ENCODE measurements around the gene TBC1D9B.

The TBC1D9B gene

DNA sequence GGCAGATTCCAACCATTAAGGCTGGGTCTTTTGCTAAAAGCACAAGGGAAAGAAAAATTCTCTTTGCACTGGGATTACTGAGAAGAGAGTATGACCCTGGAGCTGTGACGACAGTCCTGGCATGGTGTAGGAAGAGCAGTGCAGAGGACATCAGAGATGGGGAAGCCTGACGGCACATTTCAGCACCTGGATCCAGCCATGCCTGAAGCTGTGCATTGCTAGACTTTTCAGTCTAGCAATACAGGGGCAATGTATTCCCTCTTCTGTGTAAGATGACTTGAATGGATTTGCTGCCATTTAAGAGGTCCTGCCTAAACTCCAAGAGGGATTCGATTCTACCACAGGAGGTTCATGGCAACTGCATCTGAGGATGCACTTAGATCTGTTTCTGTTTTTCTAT lies 36.7 kb downstream of the TBC1D9B start:
- H3K4me3 ChIP-seq (replicated peaks; ENCODE audit: low read depth, low read length), result no peak overlapping the region
- TF ChIP-seq, protein P1, sequence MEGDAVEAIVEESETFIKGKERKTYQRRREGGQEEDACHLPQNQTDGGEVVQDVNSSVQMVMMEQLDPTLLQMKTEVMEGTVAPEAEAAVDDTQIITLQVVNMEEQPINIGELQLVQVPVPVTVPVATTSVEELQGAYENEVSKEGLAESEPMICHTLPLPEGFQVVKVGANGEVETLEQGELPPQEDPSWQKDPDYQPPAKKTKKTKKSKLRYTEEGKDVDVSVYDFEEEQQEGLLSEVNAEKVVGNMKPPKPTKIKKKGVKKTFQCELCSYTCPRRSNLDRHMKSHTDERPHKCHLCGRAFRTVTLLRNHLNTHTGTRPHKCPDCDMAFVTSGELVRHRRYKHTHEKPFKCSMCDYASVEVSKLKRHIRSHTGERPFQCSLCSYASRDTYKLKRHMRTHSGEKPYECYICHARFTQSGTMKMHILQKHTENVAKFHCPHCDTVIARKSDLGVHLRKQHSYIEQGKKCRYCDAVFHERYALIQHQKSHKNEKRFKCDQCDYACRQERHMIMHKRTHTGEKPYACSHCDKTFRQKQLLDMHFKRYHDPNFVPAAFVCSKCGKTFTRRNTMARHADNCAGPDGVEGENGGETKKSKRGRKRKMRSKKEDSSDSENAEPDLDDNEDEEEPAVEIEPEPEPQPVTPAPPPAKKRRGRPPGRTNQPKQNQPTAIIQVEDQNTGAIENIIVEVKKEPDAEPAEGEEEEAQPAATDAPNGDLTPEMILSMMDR (IDR thresholded peaks at IDR 0.05; ENCODE audit: low read length, missing control alignments), result no peak
- DNase-seq (ENCODE audit: low read depth), result no peak

DNA sequence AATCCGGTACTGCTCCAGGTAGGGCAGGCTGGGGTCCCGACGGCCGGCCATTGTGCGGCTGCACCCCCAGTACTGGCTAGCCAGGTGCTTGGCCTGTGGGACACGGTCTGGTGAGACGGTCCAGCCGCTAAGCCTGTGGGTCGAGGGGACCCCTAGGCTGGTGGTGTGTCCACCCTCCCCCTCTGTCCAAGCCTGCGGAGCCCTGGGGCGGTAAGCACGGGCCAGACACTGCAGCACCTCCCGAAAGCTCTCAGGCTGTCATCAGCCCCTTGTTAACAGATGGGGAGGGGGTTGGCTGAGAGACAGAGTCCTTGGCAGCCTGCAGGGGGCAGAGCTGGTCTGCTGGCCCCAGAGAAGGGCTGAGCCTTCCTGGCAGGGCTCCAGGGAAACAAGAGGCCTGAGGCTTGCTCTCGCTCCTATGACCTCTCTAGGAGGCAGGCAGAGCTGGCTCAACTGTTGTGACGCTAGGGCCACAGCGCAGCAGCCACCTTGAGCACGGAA lies 37.2 kb downstream of the TBC1D9B start:
- peak; percentile 75 for DNase-seq (ENCODE audit: low read depth)
- no peak overlapping the region for H3K4me3 ChIP-seq (replicated peaks; ENCODE audit: low read depth, low read length)
- TF ChIP-seq, protein P1 (IDR thresholded peaks at IDR 0.05; ENCODE audit: low read length, missing control alignments), result peak; percentile 57

DNA sequence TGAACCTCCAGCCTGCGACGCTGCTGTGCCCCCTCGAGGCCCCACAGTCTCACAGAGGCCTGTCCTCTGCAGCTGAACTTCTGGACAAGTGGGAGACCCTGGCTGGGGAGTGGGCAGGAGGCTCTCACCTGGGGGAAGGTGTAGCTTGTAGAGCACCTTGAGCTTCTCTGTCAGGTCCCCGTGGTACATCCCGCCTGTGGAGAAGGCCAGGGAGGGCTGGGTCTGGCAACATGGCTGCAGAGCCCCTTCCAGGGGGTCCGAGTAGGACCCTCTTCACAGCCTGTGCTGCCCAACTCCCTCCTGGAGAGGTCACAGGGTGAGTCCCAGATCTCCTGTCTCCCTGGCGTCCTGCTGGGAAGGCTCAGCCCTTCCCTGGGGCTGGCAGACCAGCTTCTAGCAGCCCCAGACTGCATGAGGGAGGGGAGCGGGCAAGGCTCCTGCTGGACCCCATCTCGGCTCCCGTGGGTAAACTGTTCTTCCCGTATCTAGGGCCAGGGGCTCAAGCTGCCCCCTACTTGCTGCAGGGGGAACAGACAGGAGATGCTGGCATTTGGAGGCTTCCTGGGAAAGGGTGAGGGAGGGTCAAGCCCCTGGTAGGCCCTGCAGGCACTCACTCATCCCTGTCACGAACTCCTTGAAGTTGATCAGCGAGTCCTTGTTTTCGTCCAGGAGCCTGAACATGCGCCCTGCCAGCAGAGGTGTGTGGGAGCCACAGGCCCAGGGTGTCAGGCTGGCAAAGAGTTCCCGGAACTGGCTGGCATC lies 37.9 kb downstream of the TBC1D9B start:
- no peak overlapping the region for H3K4me3 ChIP-seq (replicated peaks; ENCODE audit: low read depth, low read length)
- no peak for DNase-seq (ENCODE audit: low read depth)
- TF ChIP-seq, protein P1 (IDR thresholded peaks at IDR 0.05; ENCODE audit: low read length, missing control alignments), result no peak

DNA sequence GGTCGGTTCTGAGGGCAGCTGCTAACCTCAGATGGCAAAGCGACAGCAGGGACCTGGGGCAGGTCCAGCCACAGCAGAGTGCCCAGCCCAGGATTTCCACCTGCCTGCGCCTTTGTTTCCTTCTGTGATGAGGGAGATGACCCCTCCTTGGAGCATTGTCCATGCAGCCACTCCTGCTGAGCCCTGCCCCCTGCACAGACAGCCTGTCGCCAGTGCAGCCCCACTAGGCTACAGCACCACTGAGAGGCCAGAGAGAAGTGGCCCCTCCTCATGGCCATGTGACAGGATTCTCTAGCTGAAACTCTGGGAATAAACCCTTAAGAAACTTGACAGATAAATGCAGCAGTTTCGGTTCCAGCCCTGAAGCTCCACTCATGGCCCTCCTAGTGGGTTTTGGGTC lies 38.6 kb downstream of the TBC1D9B start:
- TF ChIP-seq, protein P1 (IDR thresholded peaks at IDR 0.05; ENCODE audit: low read length, missing control alignments), result no peak
- no peak overlapping the region for H3K4me3 ChIP-seq (replicated peaks; ENCODE audit: low read depth, low read length)
- no peak for DNase-seq (ENCODE audit: low read depth)

DNA sequence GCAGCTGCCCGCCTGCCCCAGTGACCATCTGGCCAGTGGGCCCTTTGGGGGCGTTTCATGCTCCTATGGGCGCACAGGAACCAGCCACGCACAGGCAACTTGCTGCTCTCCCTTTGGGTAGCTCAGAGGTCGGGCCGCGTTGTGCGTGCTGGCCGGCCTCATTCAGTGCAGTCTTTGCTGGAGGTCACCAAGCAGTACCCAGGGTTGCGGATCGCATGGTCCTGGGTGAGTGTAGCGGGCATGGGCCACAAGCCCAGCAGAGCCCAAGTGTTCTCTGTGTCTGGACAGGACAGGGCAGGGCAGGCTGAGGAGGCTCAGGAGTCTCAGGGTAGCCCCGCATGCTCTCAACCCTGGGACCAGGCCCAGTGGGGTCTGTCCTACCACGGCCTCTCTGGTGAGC lies 39.2 kb downstream of the TBC1D9B start:
- H3K4me3 ChIP-seq (replicated peaks; ENCODE audit: low read depth, low read length), result no peak overlapping the region
- DNase-seq (ENCODE audit: low read depth), result no peak
- TF ChIP-seq, protein P1 (IDR thresholded peaks at IDR 0.05; ENCODE audit: low read length, missing control alignments), result no peak

DNA sequence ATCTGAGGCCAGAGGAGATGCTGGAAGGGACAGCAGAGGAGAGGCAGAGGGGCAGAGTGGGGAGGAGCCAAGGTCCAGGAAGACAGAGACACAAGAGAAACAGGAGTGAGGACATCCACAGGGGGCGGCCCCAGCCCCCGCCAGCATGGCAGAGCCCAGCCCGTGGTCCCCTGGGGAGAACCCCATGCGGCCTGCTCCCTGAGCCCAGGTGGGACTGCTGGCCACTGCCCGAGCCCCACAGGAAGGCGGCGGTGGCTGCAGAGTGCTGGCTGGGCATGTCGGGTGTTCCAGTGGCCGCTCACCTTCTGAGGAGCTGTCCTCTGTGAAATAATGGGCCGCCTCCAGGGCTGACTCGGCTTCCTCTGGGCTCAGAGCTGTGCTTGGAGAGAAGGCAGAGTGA lies 40.2 kb downstream of the TBC1D9B start:
- TF ChIP-seq, protein P1 (IDR thresholded peaks at IDR 0.05; ENCODE audit: low read length, missing control alignments), result no peak
- DNase-seq (ENCODE audit: low read depth), result no peak
- no peak overlapping the region for H3K4me3 ChIP-seq (replicated peaks; ENCODE audit: low read depth, low read length)

DNA sequence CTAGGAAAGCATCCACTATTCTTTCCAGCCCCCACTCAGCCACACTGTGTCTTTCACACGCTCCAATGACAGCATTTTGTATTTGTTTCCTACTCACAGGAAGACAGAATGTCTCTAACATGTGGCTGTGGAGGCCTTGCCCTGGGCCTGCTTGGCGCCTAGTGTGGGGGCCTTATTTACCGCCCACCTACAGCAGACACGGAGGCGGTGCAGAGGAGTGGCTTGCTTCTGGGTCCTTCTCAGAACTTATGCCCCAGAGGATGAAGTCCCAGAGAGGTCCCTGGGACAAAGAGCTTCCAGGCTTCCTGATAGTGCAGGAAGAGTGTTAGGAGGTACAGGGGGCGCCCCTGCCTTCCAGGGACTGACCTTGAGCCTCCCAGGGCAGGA lies 40.6 kb downstream of the TBC1D9B start:
- no peak overlapping the region for H3K4me3 ChIP-seq (replicated peaks; ENCODE audit: low read depth, low read length)
- no peak for DNase-seq (ENCODE audit: low read depth)
- TF ChIP-seq, protein P1 (IDR thresholded peaks at IDR 0.05; ENCODE audit: low read length, missing control alignments), result no peak
